Panc1 (cell line): ENCODE data around the gene GPR55.

Experiments used
- POLR2AphosphoS5 ChIP-seq: IDR thresholded peaks from 2 replicates; pipeline ENCODE4 v1.6.1; 2012; ENCODE audit warnings: mild to moderate bottlenecking, low read depth, low read length, moderate library complexity
- TF ChIP-seq, protein P1 (sequence below): fragments of 450-650 bp; IDR thresholded peaks from 2 replicates; pipeline ENCODE4 v1.5.1; 2017; ENCODE audit warnings: mild to moderate bottlenecking

DNA sequence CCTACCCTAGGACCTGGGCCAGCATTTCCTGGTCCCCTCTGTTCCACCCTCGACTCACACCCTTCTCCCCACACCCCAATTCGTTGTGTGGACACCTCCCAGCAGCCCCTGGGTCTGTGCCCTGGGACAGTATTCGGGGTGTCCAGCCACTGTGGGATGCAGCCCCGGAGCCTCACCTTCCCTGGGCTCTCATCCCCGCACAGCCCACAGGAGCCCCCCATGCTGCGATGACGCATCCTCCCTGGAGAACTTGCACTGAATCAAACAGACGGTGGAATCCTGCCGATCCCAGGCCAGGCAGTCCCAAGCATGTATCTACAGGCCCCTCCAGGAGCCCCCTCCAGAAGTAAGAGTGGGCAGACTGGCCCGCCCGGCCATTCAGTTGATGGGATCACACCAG lies 50.6 kb downstream of the GPR55 start:
- TF ChIP-seq, protein P1, sequence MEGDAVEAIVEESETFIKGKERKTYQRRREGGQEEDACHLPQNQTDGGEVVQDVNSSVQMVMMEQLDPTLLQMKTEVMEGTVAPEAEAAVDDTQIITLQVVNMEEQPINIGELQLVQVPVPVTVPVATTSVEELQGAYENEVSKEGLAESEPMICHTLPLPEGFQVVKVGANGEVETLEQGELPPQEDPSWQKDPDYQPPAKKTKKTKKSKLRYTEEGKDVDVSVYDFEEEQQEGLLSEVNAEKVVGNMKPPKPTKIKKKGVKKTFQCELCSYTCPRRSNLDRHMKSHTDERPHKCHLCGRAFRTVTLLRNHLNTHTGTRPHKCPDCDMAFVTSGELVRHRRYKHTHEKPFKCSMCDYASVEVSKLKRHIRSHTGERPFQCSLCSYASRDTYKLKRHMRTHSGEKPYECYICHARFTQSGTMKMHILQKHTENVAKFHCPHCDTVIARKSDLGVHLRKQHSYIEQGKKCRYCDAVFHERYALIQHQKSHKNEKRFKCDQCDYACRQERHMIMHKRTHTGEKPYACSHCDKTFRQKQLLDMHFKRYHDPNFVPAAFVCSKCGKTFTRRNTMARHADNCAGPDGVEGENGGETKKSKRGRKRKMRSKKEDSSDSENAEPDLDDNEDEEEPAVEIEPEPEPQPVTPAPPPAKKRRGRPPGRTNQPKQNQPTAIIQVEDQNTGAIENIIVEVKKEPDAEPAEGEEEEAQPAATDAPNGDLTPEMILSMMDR: no peak
- TF ChIP-seq POLR2AphosphoS5: no peak
